CD14-positive monocyte (primary cell): ENCODE measurements around the gene CDH22. TPM values are rescaled to one million over a fixed set of nuclear protein-coding genes. Genes with fewer than 3 reads are reported as not detected.

Experiments used
- DNase-seq, 3 donors: peaks; one replicate each; pipeline ENCODE4 v3.0.0-alpha.2; 2011 to 2022
- H2AFZ ChIP-seq: 2 replicates; pipeline ENCODE4 v1.6.0; 2012; ENCODE audit warnings: mild to moderate bottlenecking, low read depth, low read length, inconsistent platforms; ENCODE audit not compliant: insufficient read depth, poor library complexity, severe bottlenecking
- H3K27ac ChIP-seq, 2 donors: 1 replicate in 1 of 2; 2 replicates in 1 of 2; pipeline ENCODE4 v1.5.1; 2012 to 2013; ENCODE audit warnings: low read length in 2 of 2, control low read depth in 1 of 2, inconsistent platforms in 1 of 2, low read depth in 1 of 2, mild to moderate bottlenecking in 1 of 2
- H3K27me3 ChIP-seq, 2 donors: one replicate each; pipeline versions ENCODE4 v1.6.0 to v1.6.1; 2011 to 2013; ENCODE audit warnings: low read length in 2 of 2; ENCODE audit not compliant: control insufficient read depth in 2 of 2, insufficient read depth in 2 of 2
- H3K36me3 ChIP-seq, 2 donors: replicated peaks in 1 of 2; 1 replicate in 1 of 2; 2 replicates in 1 of 2; pipeline versions ENCODE4 v1.5.1 to v1.6.1; 2012 to 2013; ENCODE audit warnings: low read length in 2 of 2, control low read depth in 1 of 2, inconsistent platforms in 1 of 2, mild to moderate bottlenecking in 1 of 2; ENCODE audit not compliant: insufficient read depth in 2 of 2, control insufficient read depth in 1 of 2
- H3K4me1 ChIP-seq, 2 donors: 1 replicate in 1 of 2; 2 replicates in 1 of 2; pipeline versions ENCODE4 v1.5.1 to v1.6.1; 2012 to 2013; ENCODE audit warnings: low read length in 2 of 2, control low read depth in 1 of 2, inconsistent platforms in 1 of 2, mild to moderate bottlenecking in 1 of 2, moderate library complexity in 1 of 2; ENCODE audit not compliant: insufficient read depth in 2 of 2, control insufficient read depth in 1 of 2
- H3K4me2 ChIP-seq: replicated peaks from 2 replicates; pipeline ENCODE3; 2012; ENCODE audit warnings: low read length, moderate library complexity, mild to moderate bottlenecking; ENCODE audit not compliant: poor library complexity, severe bottlenecking; ENCODE audit errors: extremely low read depth
- H3K4me3 ChIP-seq, 3 experiments: fragments of 200-600 bp in 1 of 3; sonication (generic) in 1 of 3; replicated peaks in 1 of 3; 1 replicate in 2 of 3; 2 replicates in 1 of 3; pipeline ENCODE4 v1.5.1; 2011 to 2013; ENCODE audit warnings: low read length in 3 of 3, mild to moderate bottlenecking in 3 of 3, control low read depth in 2 of 3, low read depth in 2 of 3, inconsistent platforms in 1 of 3, moderate library complexity in 1 of 3
- H3K79me2 ChIP-seq: 2 replicates; pipeline ENCODE4 v1.6.0; 2012; ENCODE audit warnings: mild to moderate bottlenecking, control low read depth, inconsistent platforms, low read length, moderate library complexity; ENCODE audit not compliant: insufficient read depth
- H3K9ac ChIP-seq: 2 replicates; pipeline ENCODE4 v1.6.0; 2017; ENCODE audit warnings: low read length, mild to moderate bottlenecking; ENCODE audit not compliant: insufficient read depth, poor library complexity, severe bottlenecking
- H3K9me3 ChIP-seq, 2 donors: replicated peaks in 1 of 2; 1 replicate in 1 of 2; 2 replicates in 1 of 2; pipeline versions ENCODE4 v1.5.1 to v1.6.1; 2012 to 2013; ENCODE audit warnings: low read length in 2 of 2, control low read depth in 1 of 2; ENCODE audit not compliant: control insufficient read depth in 1 of 2, insufficient read depth in 1 of 2
- H4K20me1 ChIP-seq: 2 replicates; pipeline ENCODE4 v1.6.0; 2012; ENCODE audit warnings: mild to moderate bottlenecking, low read length, control low read depth, moderate library complexity; ENCODE audit not compliant: insufficient read depth
- H3K27ac Mint-ChIP-seq, 7 donors: one replicate each; pipeline ENCODE4 v1.8.0; 2020; ENCODE audit warnings: mild to moderate bottlenecking in 7 of 7, mixed read lengths in 7 of 7, moderate library complexity in 6 of 7, inconsistent platforms in 2 of 7
- H3K27me3 Mint-ChIP-seq, 3 donors: one replicate each; pipeline ENCODE4 v1.8.0; 2021 to 2022; ENCODE audit warnings: low read depth in 3 of 3, mild to moderate bottlenecking in 3 of 3, mixed read lengths in 3 of 3, moderate library complexity in 3 of 3, inconsistent platforms in 1 of 3
- H3K36me3 Mint-ChIP-seq, 2 donors: one replicate each; pipeline ENCODE4 v1.8.0; 2020; ENCODE audit warnings: mixed read lengths in 2 of 2, inconsistent platforms in 1 of 2, mild to moderate bottlenecking in 1 of 2
- H3K4me1 Mint-ChIP-seq: one replicate; pipeline ENCODE4 v1.8.0; 2020; ENCODE audit warnings: mild to moderate bottlenecking, mixed read lengths
- H3K4me3 Mint-ChIP-seq, 2 donors: one replicate each; pipeline ENCODE4 v1.8.0; 2020; ENCODE audit warnings: mild to moderate bottlenecking in 2 of 2, mixed read lengths in 2 of 2, moderate library complexity in 1 of 2
- H3K9me3 Mint-ChIP-seq, 7 donors: one replicate each; pipeline ENCODE4 v1.8.0; 2020 to 2022; ENCODE audit warnings: mixed read lengths in 7 of 7, mild to moderate bottlenecking in 6 of 7, moderate library complexity in 6 of 7, inconsistent platforms in 2 of 7
- WGBS: methylation state at CpG from one replicate; pipeline ENCODE4 v1.1.5; 2013; ENCODE audit warnings: missing lambda C conversion rate; ENCODE audit not compliant: insufficient coverage; 5-methylcytosine and 5-hydroxymethylcytosine counted together
- intact Hi-C, 2 donors: fragments of 100-400 bp; cut with micrococcal nuclease; formaldehyde crosslinking; loops; one replicate each; pipeline versions ENCODE4 v1.15.0 to v1.15.1; 2023
- polyA plus RNA-seq, 3 donors: library from polyadenylated mRNA; depleted of rRNA in 1 of 3; unstranded in 2 of 3; stranded (reverse) in 1 of 3; fragments of 300-500 nt in 2 of 3; fragments of >200 nt in 1 of 3; fragmentation: Illumina TruSeq in 2 of 3; gene quantifications; 1 replicate in 2 of 3; 2 replicates in 1 of 3; pipeline ENCODE4 v1.2.3, GENCODE V29; 2012 to 2021
- TF ChIP-seq, protein P1 (sequence below): fragments of 200-600 bp; IDR thresholded peaks from one replicate; pipeline ENCODE4 v1.8.0; 2022; ENCODE audit warnings: antibody characterized with exemption, mild to moderate bottlenecking

Gene CDH22
- polyA plus RNA-seq, 3 donors = not detected

DNA sequence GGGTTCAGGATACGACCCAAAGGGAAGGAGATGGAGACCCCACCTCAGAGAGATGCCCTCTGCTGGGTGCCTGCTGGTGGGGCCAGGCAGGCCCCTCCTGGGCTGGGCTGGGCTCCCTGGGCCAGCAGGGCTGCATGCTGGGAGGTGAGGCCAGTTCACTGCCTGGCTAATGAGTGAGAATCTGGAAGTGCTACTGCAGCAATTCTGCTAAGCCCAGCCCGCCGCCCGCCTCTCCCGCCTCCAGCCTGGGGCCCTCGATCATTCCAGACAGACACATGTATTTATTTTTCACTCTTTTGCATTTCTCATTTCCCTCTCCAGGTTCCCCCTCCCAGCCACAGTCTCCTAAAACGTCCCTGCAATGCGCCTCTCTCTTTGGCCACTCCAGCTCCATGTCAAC is 79.6 kb downstream of the CDH22 start:
- TF ChIP-seq, protein P1, sequence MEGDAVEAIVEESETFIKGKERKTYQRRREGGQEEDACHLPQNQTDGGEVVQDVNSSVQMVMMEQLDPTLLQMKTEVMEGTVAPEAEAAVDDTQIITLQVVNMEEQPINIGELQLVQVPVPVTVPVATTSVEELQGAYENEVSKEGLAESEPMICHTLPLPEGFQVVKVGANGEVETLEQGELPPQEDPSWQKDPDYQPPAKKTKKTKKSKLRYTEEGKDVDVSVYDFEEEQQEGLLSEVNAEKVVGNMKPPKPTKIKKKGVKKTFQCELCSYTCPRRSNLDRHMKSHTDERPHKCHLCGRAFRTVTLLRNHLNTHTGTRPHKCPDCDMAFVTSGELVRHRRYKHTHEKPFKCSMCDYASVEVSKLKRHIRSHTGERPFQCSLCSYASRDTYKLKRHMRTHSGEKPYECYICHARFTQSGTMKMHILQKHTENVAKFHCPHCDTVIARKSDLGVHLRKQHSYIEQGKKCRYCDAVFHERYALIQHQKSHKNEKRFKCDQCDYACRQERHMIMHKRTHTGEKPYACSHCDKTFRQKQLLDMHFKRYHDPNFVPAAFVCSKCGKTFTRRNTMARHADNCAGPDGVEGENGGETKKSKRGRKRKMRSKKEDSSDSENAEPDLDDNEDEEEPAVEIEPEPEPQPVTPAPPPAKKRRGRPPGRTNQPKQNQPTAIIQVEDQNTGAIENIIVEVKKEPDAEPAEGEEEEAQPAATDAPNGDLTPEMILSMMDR = no peak
- Histone ChIP-seq H3K9ac (no peak overlapping the region), H3K79me2 (no peaks in the 10 kb centered on the region), H3K9me3 (peaks cover 0 to 7% of the 10 kb centered on the region in 2 donors), H3K4me3 (no peak overlapping the region), H3K27ac (no peak overlapping the region), H2AFZ (no peak overlapping the region), H4K20me1 (no peaks in the 10 kb centered on the region), H3K4me1 (peaks cover 8 to 13% of the 10 kb centered on the region in 2 donors), H3K4me2 (no peak overlapping the region), H3K36me3 (no peaks in the 10 kb centered on the region), H3K27me3 (peaks cover 0 to 18% of the 10 kb centered on the region in 2 donors)
- Mint-ChIP-seq H3K9me3 (peaks cover 0 to 8% (median 5%) of the 10 kb centered on the region in 7 donors), H3K4me3 (no peak overlapping the region), H3K27me3 (peaks cover 28 to 51% (median 34%) of the 10 kb centered on the region in 3 donors), H3K27ac (no peak overlapping the region), H3K4me1 (peaks cover 19% of the 10 kb centered on the region), H3K36me3 (no peaks in the 10 kb centered on the region)
- no peak for DNase-seq
- intact Hi-C loops = no loop called here
- WGBS = 59% methylated on average over 7 of the region's 8 CpGs

DNA sequence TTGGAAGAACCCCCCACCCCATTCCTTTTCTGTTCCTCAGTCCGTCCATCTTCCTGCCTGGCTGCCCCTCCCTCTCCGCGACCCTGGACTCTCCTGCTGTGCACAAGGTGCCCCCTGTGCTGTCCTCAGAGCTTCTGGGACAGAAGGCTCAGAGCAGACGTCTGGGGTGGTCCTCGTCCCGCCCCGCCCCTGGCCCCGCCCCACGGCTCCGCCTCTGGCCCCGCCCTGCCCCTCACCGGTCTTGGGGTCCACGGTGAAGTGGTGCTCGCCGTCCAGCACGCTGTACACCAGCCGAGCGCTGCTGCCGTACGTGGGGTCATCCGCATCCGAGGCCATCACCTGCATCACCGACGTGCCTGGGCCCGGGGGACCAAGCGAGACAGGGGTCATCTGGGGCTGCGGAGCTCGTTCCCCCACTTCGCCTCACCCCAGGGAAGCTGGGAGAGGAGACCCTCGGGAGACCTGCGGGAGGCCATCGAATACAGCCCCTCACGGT is 81.0 kb downstream of the CDH22 start:
- Histone ChIP-seq H3K27me3 (peaks cover 0 to 18% of the 10 kb centered on the region in 2 donors), H3K27ac (no peak overlapping the region), H3K79me2 (no peaks in the 10 kb centered on the region), H3K4me2 (peak overlapping the region; percentile 63), H3K4me3 (peak overlapping the region in 1 of 3 experiments; percentile 60), H3K9ac (no peak overlapping the region), H3K4me1 (peaks cover 8 to 13% of the 10 kb centered on the region in 2 donors), H3K36me3 (no peaks in the 10 kb centered on the region), H3K9me3 (peaks cover 0 to 7% of the 10 kb centered on the region in 2 donors), H4K20me1 (no peaks in the 10 kb centered on the region), H2AFZ (peak overlapping the region; percentile 47)
- no peaks in the 10 kb centered on the region for H3K36me3 Mint-ChIP-seq
- H3K9me3 Mint-ChIP-seq = peaks cover 0 to 10% (median 5%) of the 10 kb centered on the region in 7 donors
- H3K4me1 Mint-ChIP-seq = peaks cover 17% of the 10 kb centered on the region
- intact Hi-C loops = no loop called here
- peaks cover 32 to 49% (median 33%) of the 10 kb centered on the region in 3 donors for H3K27me3 Mint-ChIP-seq
- 64% methylated on average over 33 of the region's 33 CpGs for WGBS
- TF ChIP-seq, protein P1 = no peak
- H3K4me3 Mint-ChIP-seq = peak overlapping the region; percentile 73 to 85
- DNase-seq = no peak
- H3K27ac Mint-ChIP-seq = no peak overlapping the region
